ENCODE results near the gene GIT2.
A peak's percentile ranks its signal among the peaks of the same experiment; 100 is the strongest.

Gene GIT2

DNA sequence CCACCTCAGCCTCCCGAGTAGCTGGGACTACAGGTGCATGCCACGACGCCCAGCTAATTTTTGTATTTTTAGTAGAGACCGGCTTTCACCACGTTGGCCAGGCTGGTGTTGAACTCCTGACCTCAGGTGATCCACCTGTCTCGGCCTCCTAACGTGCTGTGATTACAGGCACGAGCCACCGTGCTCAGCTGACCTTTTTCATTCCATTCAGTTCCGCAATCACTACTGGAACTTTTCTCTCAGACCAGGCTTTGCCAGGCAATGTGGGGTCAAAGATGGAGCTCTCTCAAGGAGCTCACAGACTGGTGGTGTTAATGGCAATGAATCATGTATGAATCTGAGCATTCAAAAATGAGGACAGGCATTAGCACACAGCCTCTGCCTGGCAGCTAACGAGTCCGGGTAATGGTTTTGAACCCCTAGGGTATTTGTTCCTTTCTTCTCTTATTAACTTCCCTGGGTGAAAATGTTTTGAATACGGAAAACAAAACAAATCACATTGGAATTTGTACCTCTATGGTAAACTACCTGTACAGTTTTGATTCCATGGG, 105.5 kb downstream of the GIT2 start:
- peak; percentile 27 for DNase-seq (ENCODE audit: low read depth)

DNA sequence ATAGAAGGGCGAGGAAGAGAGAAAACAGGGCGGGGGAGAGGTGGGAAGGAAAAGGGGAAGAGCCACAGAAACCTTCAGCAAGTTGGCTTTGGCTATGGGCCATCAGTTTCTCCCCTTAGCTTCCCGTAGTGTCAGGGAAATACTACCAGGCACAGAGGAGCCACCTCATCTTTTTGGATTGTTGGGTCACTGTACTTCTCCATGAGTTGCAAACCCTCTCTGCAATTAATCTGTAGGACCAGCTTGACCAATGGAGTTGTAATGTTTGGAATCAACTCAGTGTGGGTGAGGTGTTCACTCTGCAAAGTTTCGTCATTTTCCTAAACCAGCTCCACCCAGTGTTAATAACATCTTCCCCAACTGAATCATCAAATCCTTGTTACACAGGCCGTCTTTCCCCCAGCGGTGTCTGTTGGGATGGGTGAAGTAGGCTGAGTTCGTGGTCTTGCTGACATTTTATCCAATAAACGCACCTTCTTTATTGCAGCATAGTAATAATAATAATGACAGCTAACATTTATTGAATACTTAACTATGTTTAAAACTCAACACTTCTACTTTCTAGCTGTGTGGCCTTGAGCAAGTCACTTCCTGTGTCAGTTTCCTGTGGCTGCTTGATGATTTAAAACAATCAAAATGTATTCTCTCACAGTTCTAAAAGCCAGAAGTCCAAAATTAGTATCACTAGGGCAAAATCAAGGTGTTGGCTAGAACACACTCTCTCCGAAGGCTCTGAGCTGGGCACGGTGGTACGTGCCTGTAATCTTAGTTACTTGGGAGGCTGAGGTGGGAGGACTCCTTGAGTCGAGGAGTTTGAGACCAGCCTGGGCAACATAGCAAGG, 107.8 kb downstream of the GIT2 start:
- peak; percentile 97 for DNase-seq (ENCODE audit: low read depth)

DNA sequence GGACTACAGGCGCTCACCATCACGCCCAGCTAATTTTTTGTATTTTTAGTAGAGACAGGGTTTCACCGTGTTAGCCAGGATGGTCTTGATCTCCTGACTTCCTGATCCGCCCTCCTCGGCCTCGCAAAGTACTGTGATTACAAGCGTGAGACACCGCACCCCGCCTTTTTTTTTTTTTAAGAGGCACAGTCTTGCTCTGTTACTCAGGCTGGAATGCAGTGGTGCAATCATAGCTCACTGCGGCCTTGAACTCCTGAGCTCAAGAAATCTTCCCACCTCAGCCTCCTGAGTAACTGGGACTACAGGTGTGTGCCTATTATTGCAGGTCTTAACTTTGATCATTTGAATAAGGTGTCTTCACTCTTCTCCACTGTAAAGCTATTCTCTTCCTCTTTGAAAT, 110.6 kb downstream of the GIT2 start:
- peak; percentile 61 for DNase-seq (ENCODE audit: low read depth)

DNA sequence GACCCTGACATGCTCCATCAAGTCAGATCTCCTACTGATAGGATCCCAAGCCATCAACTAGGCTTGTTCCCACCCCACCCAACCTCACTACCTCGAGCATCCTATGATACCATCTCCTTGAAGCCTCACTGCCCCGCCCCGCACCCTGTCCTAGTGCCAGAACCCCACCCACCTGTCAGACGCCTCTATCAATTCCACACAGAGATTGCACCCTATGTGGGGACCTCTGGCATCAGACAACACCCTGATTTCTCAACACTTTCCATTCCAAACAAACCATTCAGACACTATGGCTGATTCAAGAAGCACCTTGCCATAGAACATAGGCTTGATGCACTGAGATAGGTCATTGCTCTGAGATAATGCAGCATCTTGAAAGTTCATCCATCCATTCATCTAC, 112.7 kb downstream of the GIT2 start:
- no peak for DNase-seq (ENCODE audit: low read depth)

DNA sequence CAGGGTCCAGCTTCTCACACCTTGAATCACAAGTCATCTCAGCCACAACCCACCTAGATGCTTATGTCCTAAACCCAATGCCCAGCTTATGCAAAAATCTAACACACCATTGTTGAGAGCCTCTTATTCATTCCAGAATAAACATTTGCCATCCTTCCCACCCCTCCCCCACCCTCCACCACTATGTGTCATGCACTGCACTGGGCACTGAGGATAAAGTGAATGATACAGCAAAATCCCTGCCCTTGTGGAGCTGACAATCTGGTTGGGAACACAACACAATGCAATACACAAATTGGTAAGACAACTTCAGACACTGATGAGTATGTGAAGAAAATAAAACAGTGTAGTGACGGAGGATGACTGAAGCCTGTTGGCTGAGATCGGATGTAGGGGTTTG, 114.4 kb downstream of the GIT2 start:
- DNase-seq (ENCODE audit: low read depth) = peak; percentile 32

DNA sequence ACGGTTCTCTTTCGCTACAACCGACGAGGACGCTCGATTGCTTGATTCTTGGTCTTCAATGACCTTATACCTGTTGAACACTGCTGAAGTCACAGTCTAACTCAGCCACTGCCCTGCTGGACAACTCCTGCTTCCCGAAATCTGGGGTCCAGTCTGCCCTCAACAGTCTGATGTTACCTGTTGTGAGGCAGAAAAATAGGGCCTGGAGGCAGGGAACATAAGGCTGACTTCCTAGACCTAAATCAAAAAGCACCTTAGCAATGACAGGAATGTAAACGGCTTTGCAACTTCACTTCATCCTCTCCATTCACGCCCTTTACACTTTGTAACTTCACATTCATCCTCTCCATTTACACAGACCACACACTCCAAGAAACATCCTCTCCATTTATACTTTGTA, 115.2 kb downstream of the GIT2 start:
- DNase-seq (ENCODE audit: low read depth) = no peak

DNA sequence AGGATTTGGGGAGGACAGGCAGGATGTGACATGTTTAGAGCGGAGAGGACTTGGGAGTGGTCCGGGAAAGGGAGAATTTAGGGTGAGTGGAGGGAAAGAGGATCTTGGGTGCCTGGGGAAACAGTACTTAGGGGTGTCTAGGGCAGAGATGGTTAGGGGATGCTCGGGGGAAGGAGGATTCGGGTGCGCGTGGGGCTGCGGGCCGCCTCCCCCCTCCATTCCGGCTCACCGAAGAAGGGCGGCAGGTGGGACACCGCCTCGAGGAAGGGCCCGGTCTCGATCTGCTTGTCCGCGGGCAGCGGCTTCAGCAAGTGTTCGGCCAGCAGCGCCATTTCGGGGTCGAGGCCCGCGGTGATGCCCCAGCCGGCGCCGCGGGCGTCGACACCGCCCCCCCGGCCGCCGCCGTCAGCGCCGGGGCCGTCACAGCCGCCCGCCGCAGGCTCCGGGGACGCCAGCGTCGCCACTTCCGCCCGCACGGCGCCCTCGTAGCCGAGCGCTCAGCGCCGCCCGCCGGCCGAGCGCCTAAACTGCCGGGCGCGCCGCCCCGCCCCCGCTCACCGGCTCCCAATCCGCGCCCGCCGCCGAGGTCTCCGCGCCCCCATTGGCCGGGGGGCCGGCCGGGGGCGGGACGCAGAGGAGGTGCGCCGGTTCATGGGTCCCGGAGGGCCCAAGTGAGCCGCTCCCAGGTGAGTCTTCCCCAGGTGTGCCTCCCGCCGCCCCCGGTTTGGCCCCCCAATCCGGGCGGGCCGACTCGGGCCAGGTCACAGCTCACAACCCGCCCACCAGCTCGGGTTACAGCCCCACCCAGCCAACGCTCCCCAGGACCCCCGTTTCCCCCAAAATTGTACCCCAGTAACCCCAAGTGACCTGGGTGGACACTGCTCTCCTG, 115.9 kb downstream of the GIT2 start, which contains the start of gene GLTP:
GLTP (minus strand) TSS at position 499 of the 889 bp plus-strand sequence; CDS start at position 332, 167 bp downstream.
- DNase-seq (ENCODE audit: low read depth) = peak; percentile 86
